Measurements from ENCODE around the gene SCAPER. TPM values are rescaled to one million over a fixed set of nuclear protein-coding genes. Genes with fewer than 3 reads are reported as not detected.

Gene SCAPER
- total and polyA plus RNA-seq, 2 of the 4 experiments (the other 2 are of a cell fraction) = 2.9 to 9.7 TPM

DNA sequence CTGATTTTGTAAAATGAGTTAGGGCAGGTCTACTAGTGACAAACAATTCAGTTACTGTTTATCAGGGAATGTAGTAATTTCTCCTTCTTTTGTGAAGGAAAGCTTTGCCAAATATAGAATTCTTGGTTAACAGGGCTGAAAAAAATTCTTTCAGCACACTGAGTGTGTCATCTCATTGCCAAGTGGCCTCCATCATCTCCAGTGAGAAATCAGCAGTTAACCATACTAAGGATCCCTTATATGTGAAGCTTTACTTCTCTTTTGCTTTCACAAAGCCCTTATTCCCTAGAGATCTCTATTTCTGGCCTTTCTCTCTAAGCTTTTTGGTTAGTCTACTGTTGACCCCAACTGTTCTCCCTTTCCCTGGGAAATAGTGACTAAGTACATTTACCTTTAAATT, 269.1 kb downstream of the SCAPER start:
- Histone ChIP-seq H2BK15ac (ENCODE audit: low read depth, low read length) (no peak overlapping the region), H2AFZ (replicated peaks; ENCODE audit: low read length, poor library complexity) (no peak overlapping the region), H3K36me3 (ENCODE audit: control insufficient read depth, insufficient read depth, low read length) (no peaks in the 10 kb centered on the region), H3K14ac (replicated peaks; ENCODE audit: low read depth, low read length) (no peak overlapping the region), H3K18ac (ENCODE audit: low read depth, low read length) (no peak overlapping the region), H3K4ac (ENCODE audit: low read depth, low read length) (no peak overlapping the region), H3K4me3 (ENCODE audit: insufficient read depth, low read depth, low read length) (no peak overlapping the region), H3K27me3 (ENCODE audit: control insufficient read depth, insufficient read depth, low read length) (no peaks in the 10 kb centered on the region), H3K9me3 (ENCODE audit: control insufficient read depth, insufficient read depth, low read length) (peaks cover 3% of the 10 kb centered on the region; the same call in 1 of the 2 replicates), H3K79me1 (ENCODE audit: low read depth in 1 of 2, low read length in 2 of 2) (no peaks in the 10 kb centered on the region), H3K27ac (ENCODE audit: insufficient read depth, low read length) (no peak overlapping the region), H4K20me1 (ENCODE audit: insufficient read depth, low read length) (no peaks in the 10 kb centered on the region), H4K8ac (ENCODE audit: low read depth in 2 of 2, low read length in 2 of 2) (no peak overlapping the region), H4K91ac (ENCODE audit: insufficient read depth, low read depth, low read length) (no peak overlapping the region), H2AK9ac (replicated peaks; ENCODE audit: low read depth, low read length, poor library complexity) (no peak overlapping the region), H3K4me1 (ENCODE audit: control insufficient read depth, insufficient read depth, low read length) (no peaks in the 10 kb centered on the region), H3K56ac (ENCODE audit: extremely low read depth, insufficient read depth, low read length) (no peak overlapping the region), H3K9me1 (ENCODE audit: insufficient read depth, low read length) (no peaks in the 10 kb centered on the region), H4K5ac (ENCODE audit: low read depth, low read length) (no peak overlapping the region), H3K9ac (ENCODE audit: low read depth, low read length) (no peak overlapping the region), H3K4me2 (ENCODE audit: low read depth, low read length) (no peak overlapping the region), H2BK20ac (ENCODE audit: low read depth, low read length) (no peak overlapping the region), H2BK5ac (ENCODE audit: low read depth, low read length, poor library complexity, severe bottlenecking) (no peak overlapping the region), H2AK5ac (ENCODE audit: low read depth, low read length) (no peak overlapping the region), H3K23ac (ENCODE audit: low read depth, low read length) (no peak overlapping the region), H2BK120ac (ENCODE audit: low read depth, low read length) (no peak overlapping the region)
- ChIA-PET POLR2A (ENCODE audit: unreplicated experiment) (no interaction called here), CTCF (no interaction called here)
- dilution Hi-C loops (cut with HindIII; ENCODE audit: low sequenced_read_pairs, unreplicated experiment) = no loop called here
- intact Hi-C loops (cut with micrococcal nuclease) = no loop called here
- TF ChIP-seq, protein P1, sequence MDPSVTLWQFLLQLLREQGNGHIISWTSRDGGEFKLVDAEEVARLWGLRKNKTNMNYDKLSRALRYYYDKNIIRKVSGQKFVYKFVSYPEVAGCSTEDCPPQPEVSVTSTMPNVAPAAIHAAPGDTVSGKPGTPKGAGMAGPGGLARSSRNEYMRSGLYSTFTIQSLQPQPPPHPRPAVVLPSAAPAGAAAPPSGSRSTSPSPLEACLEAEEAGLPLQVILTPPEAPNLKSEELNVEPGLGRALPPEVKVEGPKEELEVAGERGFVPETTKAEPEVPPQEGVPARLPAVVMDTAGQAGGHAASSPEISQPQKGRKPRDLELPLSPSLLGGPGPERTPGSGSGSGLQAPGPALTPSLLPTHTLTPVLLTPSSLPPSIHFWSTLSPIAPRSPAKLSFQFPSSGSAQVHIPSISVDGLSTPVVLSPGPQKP (IDR thresholded peaks at IDR 0.05; ENCODE audit: borderline replicate concordance, low read depth, low read length) = no peak
- no peak for TF ChIP-seq MAFK (IDR thresholded peaks at IDR 0.05; ENCODE audit: low read depth, low read length)
- TF ChIP-seq NFE2L2 (IDR thresholded peaks at IDR 0.05; ENCODE audit: low read depth, low read length) = no peak
- no peak for TF ChIP-seq RCOR1 (IDR thresholded peaks at IDR 0.05; ENCODE audit: insufficient replicate concordance, low read length)
- TF ChIP-seq BHLHE40 (IDR thresholded peaks at IDR 0.05; ENCODE audit: low read depth, low read length) = no peak
- ATAC-seq (ENCODE audit: low read depth) = no peak
- in situ Hi-C loops (cut with MboI; ENCODE audit: low sequenced_read_pairs) = no loop called here
- DNase-seq = no peak
- BruUV-seq (replicated peaks) = no TSS peak
